TTC549 (cell line): ENCODE measurements around the gene TNFRSF18.

ENCODE experiments used
- FAIRE-seq: peaks from 2 replicates; lab custom pipeline; 2012; peaks lifted over from hg19 to GRCh38; lab: Jason Lieb, UNC

Gene TNFRSF18

GRCh38 chr1:1240822-1241587, 34.6 kb upstream of the TNFRSF18 start:
- FAIRE-seq, result no peak

- FAIRE-seq, result no peak
Observed at GRCh38 chr1:1240348-1240732, 33.9 kb upstream of the TNFRSF18 start.

- no peak for FAIRE-seq
Observed at GRCh38 chr1:1239614-1240347, 33.4 kb upstream of the TNFRSF18 start.

- no peak for FAIRE-seq
Observed at GRCh38 chr1:1239227-1239613, 32.8 kb upstream of the TNFRSF18 start.

GRCh38 chr1:1238702-1239178, 32.3 kb upstream of the TNFRSF18 start:
- FAIRE-seq, result no peak

- no peak for FAIRE-seq
Observed at GRCh38 chr1:1237874-1238701, 31.7 kb upstream of the TNFRSF18 start.

- no peak for FAIRE-seq
Observed at GRCh38 chr1:1236945-1237873, 30.8 kb upstream of the TNFRSF18 start.

- FAIRE-seq, result no peak
Observed at GRCh38 chr1:1236176-1236763, 29.9 kb upstream of the TNFRSF18 start.

GRCh38 chr1:1235016-1235744, 28.8 kb upstream of the TNFRSF18 start:
- FAIRE-seq, result no peak

- no peak for FAIRE-seq
Observed at GRCh38 chr1:1234180-1234808, 27.9 kb upstream of the TNFRSF18 start.

- FAIRE-seq, result no peak
Observed at GRCh38 chr1:1233567-1233892, 27.1 kb upstream of the TNFRSF18 start.

- FAIRE-seq, result no peak
Observed at GRCh38 chr1:1232796-1233566, 26.6 kb upstream of the TNFRSF18 start.

- no peak for FAIRE-seq
Observed at GRCh38 chr1:1232208-1232795, 25.9 kb upstream of the TNFRSF18 start, which contains the start of gene B3GALT6. Gene B3GALT6 (plus strand): TSS chr1:1232237. CDS start chr1:1232279, 42 bp downstream.

- no peak for FAIRE-seq
Observed at GRCh38 chr1:1231400-1232207, 25.2 kb upstream of the TNFRSF18 start, which contains the start of gene SDF4. Gene SDF4 (minus strand): TSS chr1:1232001. CDS start chr1:1228772, 3,229 bp downstream.

GRCh38 chr1:1230656-1231399, 24.4 kb upstream of the TNFRSF18 start:
- FAIRE-seq, result no peak

GRCh38 chr1:1229770-1230169, 23.4 kb upstream of the TNFRSF18 start:
- FAIRE-seq, result no peak
